ENCODE measurements around the gene FAM171A1.

Gene FAM171A1

GRCh38 chr10:15365692-15366091 lies 5.4 kb downstream of the FAM171A1 start:
- H2AFZ ChIP-seq (ENCODE audit: low read length) = no peak overlapping the region
- H3K36me3 ChIP-seq (ENCODE audit: insufficient read depth, low read length) = no peaks in the 10 kb centered on the region
- TF ChIP-seq CTCF (IDR thresholded peaks at IDR 0.05; ENCODE audit: low read length) (no peak), EZH2 (IDR thresholded peaks at IDR 0.05; ENCODE audit: borderline replicate concordance, low read length) (no peak)
- no peaks in the 10 kb centered on the region for H3F3A ChIP-seq (ENCODE audit: insufficient read depth, low read length)
- H3K9me3 ChIP-seq (ENCODE audit: low read length) = no peaks in the 10 kb centered on the region
- H3K4me2 ChIP-seq (ENCODE audit: low read length) = no peak overlapping the region
- H3K9ac ChIP-seq (ENCODE audit: low read length) = no peak overlapping the region
- no peak overlapping the region for H3K4me3 ChIP-seq (ENCODE audit: low read depth, low read length, poor library complexity, severe bottlenecking)
- H3K79me2 ChIP-seq (ENCODE audit: insufficient read depth, low read length) = no peaks in the 10 kb centered on the region
- no peaks in the 10 kb centered on the region for H3K9me2 ChIP-seq (ENCODE audit: low read depth, low read length)
- H4K20me1 ChIP-seq (ENCODE audit: insufficient read depth, low read length) = no peaks in the 10 kb centered on the region
- H3K27me3 ChIP-seq (ENCODE audit: insufficient read depth, low read length) = no peaks in the 10 kb centered on the region
- H3K27ac ChIP-seq (ENCODE audit: low read depth, low read length, poor library complexity, severe bottlenecking) = no peak overlapping the region
- no peaks in the 10 kb centered on the region for H3K4me1 ChIP-seq (ENCODE audit: insufficient read depth, low read length, severe bottlenecking)

- no peaks in the 10 kb centered on the region for H3K36me3 ChIP-seq (ENCODE audit: insufficient read depth, low read length)
- TF ChIP-seq CTCF (IDR thresholded peaks at IDR 0.05; ENCODE audit: low read length) (no peak), EZH2 (IDR thresholded peaks at IDR 0.05; ENCODE audit: borderline replicate concordance, low read length) (no peak)
- no peaks in the 10 kb centered on the region for H3K9me2 ChIP-seq (ENCODE audit: low read depth, low read length)
Observed at GRCh38 chr10:15364001-15364400, 7.1 kb downstream of the FAM171A1 start.

GRCh38 chr10:15363031-15363430 lies 8.1 kb downstream of the FAM171A1 start:
- no peaks in the 10 kb centered on the region for H3K79me2 ChIP-seq (ENCODE audit: insufficient read depth, low read length)
- H3K9me2 ChIP-seq (ENCODE audit: low read depth, low read length) = no peaks in the 10 kb centered on the region
- H3K4me1 ChIP-seq (ENCODE audit: insufficient read depth, low read length, severe bottlenecking) = no peaks in the 10 kb centered on the region

More at GRCh38 chr10:15364001-15364400, 7.1 kb downstream of the FAM171A1 start:
- Histone ChIP-seq H3K4me3 (ENCODE audit: low read depth, low read length, poor library complexity, severe bottlenecking) (no peak overlapping the region), H3K79me2 (ENCODE audit: insufficient read depth, low read length) (no peaks in the 10 kb centered on the region), H3K4me1 (ENCODE audit: insufficient read depth, low read length, severe bottlenecking) (no peaks in the 10 kb centered on the region), H3K4me2 (ENCODE audit: low read length) (no peak overlapping the region), H2AFZ (ENCODE audit: low read length) (no peak overlapping the region), H3K27ac (ENCODE audit: low read depth, low read length, poor library complexity, severe bottlenecking) (no peak overlapping the region), H3K9ac (ENCODE audit: low read length) (no peak overlapping the region), H3K9me3 (ENCODE audit: low read length) (no peaks in the 10 kb centered on the region), H3K27me3 (ENCODE audit: insufficient read depth, low read length) (no peaks in the 10 kb centered on the region), H3F3A (ENCODE audit: insufficient read depth, low read length) (no peaks in the 10 kb centered on the region), H4K20me1 (ENCODE audit: insufficient read depth, low read length) (no peaks in the 10 kb centered on the region)

More at GRCh38 chr10:15363031-15363430, 8.1 kb downstream of the FAM171A1 start:
- TF ChIP-seq EZH2 (IDR thresholded peaks at IDR 0.05; ENCODE audit: borderline replicate concordance, low read length) (no peak), CTCF (IDR thresholded peaks at IDR 0.05; ENCODE audit: low read length) (no peak)
- Histone ChIP-seq H3K9me3 (ENCODE audit: low read length) (no peaks in the 10 kb centered on the region), H3K27ac (ENCODE audit: low read depth, low read length, poor library complexity, severe bottlenecking) (no peak overlapping the region), H4K20me1 (ENCODE audit: insufficient read depth, low read length) (no peaks in the 10 kb centered on the region), H3K4me3 (ENCODE audit: low read depth, low read length, poor library complexity, severe bottlenecking) (no peak overlapping the region), H3K4me2 (ENCODE audit: low read length) (no peak overlapping the region), H2AFZ (ENCODE audit: low read length) (no peak overlapping the region), H3K27me3 (ENCODE audit: insufficient read depth, low read length) (no peaks in the 10 kb centered on the region), H3K36me3 (ENCODE audit: insufficient read depth, low read length) (no peaks in the 10 kb centered on the region), H3F3A (ENCODE audit: insufficient read depth, low read length) (no peaks in the 10 kb centered on the region), H3K9ac (ENCODE audit: low read length) (no peak overlapping the region)

Data from OCI-LY1 (cell line).